ENCODE results near the gene CCSER1. TPM values are rescaled to one million over a fixed set of nuclear protein-coding genes. Genes with fewer than 3 reads are reported as not detected.

Gene CCSER1
- total and polyA plus RNA-seq, 2 of the 8 experiments (the other 6 are each of a cell fraction or from before 2014, with no cell fraction given), result 0.26 to 0.84 TPM

DNA sequence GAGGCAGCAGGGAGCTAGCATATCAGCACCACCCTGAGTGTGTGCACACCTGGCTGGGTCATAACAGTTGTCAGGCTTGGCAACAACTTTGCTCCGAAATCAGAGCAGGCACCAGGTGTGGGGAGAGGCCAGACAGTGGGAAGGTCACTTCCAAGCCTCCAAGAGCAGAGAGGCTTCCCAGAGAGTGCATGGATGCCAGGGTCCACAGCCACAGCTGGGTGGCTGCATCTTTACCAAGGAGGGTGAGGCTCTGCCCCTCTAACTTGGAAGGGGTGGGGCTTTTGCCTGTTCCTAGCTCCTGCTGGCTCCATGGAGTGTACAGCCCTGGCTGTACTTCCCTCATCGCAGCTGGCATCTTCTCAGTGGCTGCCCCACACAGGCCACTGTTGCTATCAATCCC lies 322.4 kb downstream of the CCSER1 start (continued):
- TF ChIP-seq, protein P1, sequence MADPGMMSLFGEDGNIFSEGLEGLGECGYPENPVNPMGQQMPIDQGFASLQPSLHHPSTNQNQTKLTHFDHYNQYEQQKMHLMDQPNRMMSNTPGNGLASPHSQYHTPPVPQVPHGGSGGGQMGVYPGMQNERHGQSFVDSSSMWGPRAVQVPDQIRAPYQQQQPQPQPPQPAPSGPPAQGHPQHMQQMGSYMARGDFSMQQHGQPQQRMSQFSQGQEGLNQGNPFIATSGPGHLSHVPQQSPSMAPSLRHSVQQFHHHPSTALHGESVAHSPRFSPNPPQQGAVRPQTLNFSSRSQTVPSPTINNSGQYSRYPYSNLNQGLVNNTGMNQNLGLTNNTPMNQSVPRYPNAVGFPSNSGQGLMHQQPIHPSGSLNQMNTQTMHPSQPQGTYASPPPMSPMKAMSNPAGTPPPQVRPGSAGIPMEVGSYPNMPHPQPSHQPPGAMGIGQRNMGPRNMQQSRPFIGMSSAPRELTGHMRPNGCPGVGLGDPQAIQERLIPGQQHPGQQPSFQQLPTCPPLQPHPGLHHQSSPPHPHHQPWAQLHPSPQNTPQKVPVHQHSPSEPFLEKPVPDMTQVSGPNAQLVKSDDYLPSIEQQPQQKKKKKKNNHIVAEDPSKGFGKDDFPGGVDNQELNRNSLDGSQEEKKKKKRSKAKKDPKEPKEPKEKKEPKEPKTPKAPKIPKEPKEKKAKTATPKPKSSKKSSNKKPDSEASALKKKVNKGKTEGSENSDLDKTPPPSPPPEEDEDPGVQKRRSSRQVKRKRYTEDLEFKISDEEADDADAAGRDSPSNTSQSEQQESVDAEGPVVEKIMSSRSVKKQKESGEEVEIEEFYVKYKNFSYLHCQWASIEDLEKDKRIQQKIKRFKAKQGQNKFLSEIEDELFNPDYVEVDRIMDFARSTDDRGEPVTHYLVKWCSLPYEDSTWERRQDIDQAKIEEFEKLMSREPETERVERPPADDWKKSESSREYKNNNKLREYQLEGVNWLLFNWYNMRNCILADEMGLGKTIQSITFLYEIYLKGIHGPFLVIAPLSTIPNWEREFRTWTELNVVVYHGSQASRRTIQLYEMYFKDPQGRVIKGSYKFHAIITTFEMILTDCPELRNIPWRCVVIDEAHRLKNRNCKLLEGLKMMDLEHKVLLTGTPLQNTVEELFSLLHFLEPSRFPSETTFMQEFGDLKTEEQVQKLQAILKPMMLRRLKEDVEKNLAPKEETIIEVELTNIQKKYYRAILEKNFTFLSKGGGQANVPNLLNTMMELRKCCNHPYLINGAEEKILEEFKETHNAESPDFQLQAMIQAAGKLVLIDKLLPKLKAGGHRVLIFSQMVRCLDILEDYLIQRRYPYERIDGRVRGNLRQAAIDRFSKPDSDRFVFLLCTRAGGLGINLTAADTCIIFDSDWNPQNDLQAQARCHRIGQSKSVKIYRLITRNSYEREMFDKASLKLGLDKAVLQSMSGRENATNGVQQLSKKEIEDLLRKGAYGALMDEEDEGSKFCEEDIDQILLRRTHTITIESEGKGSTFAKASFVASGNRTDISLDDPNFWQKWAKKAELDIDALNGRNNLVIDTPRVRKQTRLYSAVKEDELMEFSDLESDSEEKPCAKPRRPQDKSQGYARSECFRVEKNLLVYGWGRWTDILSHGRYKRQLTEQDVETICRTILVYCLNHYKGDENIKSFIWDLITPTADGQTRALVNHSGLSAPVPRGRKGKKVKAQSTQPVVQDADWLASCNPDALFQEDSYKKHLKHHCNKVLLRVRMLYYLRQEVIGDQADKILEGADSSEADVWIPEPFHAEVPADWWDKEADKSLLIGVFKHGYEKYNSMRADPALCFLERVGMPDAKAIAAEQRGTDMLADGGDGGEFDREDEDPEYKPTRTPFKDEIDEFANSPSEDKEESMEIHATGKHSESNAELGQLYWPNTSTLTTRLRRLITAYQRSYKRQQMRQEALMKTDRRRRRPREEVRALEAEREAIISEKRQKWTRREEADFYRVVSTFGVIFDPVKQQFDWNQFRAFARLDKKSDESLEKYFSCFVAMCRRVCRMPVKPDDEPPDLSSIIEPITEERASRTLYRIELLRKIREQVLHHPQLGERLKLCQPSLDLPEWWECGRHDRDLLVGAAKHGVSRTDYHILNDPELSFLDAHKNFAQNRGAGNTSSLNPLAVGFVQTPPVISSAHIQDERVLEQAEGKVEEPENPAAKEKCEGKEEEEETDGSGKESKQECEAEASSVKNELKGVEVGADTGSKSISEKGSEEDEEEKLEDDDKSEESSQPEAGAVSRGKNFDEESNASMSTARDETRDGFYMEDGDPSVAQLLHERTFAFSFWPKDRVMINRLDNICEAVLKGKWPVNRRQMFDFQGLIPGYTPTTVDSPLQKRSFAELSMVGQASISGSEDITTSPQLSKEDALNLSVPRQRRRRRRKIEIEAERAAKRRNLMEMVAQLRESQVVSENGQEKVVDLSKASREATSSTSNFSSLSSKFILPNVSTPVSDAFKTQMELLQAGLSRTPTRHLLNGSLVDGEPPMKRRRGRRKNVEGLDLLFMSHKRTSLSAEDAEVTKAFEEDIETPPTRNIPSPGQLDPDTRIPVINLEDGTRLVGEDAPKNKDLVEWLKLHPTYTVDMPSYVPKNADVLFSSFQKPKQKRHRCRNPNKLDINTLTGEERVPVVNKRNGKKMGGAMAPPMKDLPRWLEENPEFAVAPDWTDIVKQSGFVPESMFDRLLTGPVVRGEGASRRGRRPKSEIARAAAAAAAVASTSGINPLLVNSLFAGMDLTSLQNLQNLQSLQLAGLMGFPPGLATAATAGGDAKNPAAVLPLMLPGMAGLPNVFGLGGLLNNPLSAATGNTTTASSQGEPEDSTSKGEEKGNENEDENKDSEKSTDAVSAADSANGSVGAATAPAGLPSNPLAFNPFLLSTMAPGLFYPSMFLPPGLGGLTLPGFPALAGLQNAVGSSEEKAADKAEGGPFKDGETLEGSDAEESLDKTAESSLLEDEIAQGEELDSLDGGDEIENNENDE (IDR thresholded peaks at IDR 0.05; ENCODE audit: insufficient replicate concordance, low read length), result no peak
